Sigmoid colon (tissue), 7 donors: ENCODE results near the gene PTPRO. TPM values are rescaled to one million over a fixed set of nuclear protein-coding genes. Genes with fewer than 3 reads are reported as not detected.

ENCODE experiments used
- DNase-seq: peaks from one replicate; pipeline ENCODE4 v3.0.0-alpha.2; 2019
- H3K27ac ChIP-seq, 4 donors: fragments of 200-600 bp; sonication (generic); one replicate each; pipeline ENCODE4 v1.5.1; 2016 to 2019; ENCODE audit warnings: mild to moderate bottlenecking in 1 of 4
- H3K27me3 ChIP-seq, 3 donors: fragments of 200-600 bp; sonication (generic); one replicate each; pipeline ENCODE4 v1.5.1; 2019; ENCODE audit warnings: mild to moderate bottlenecking in 1 of 3
- H3K36me3 ChIP-seq, 4 donors: fragments of 200-600 bp; sonication (generic); one replicate each; pipeline ENCODE4 v1.5.1; 2016 to 2019
- H3K4me1 ChIP-seq, 4 donors: fragments of 200-600 bp; sonication (generic); one replicate each; pipeline ENCODE4 v1.5.1; 2017 to 2019
- H3K4me3 ChIP-seq, 4 donors: fragments of 200-600 bp; sonication (generic); one replicate each; pipeline ENCODE4 v1.5.1; 2017 to 2019; ENCODE audit warnings: mild to moderate bottlenecking in 2 of 4, moderate library complexity in 1 of 4
- H3K9me3 ChIP-seq, 4 donors: fragments of 200-600 bp in 3 of 4; sonication (generic) in 3 of 4; one replicate each; pipeline versions ENCODE4 v1.5.1 to v1.6.1; 2013 to 2019
- EP300 ChIP-seq, 4 donors: sonication (generic); formaldehyde crosslinking; IDR thresholded peaks; one replicate each; pipeline ENCODE4 v1.6.1; 2017; ENCODE audit warnings: antibody characterized with exemption in 4 of 4
- POLR2A ChIP-seq, 2 donors: fragments of 450-650 bp; IDR thresholded peaks; one replicate each; pipeline ENCODE4 v1.6.1; 2016; ENCODE audit warnings: antibody characterized with exemption in 2 of 2, mild to moderate bottlenecking in 2 of 2, moderate library complexity in 2 of 2
- POLR2AphosphoS5 ChIP-seq, 4 donors: sonication (generic); formaldehyde crosslinking; IDR thresholded peaks; one replicate each; pipeline ENCODE4 v1.6.1; 2017; ENCODE audit warnings: antibody characterized with exemption in 4 of 4
- WGBS, 2 donors: extraction: QIAGEN DNeasy Blood & Tissue Kit; methylation state at CpG; one replicate each; pipeline ENCODE4 v1.1.7; 2013; 5-methylcytosine and 5-hydroxymethylcytosine counted together
- intact Hi-C: fragments of 100-400 bp; cut with DNase I; formaldehyde crosslinking; loops from one replicate; pipeline ENCODE4 v1.15.1; 2023
- polyA plus RNA-seq, 3 donors: library from polyadenylated mRNA; stranded (reverse); fragments of 200-250 nt; gene quantifications; one replicate each; pipeline ENCODE4 v1.2.3, GENCODE V29; 2013
- total RNA-seq, 4 donors: library from RNA; depleted of rRNA; stranded (reverse); fragments of >200 nt; gene quantifications; one replicate each; pipeline ENCODE4 v1.1.0, GENCODE V29; 2016
- TF ChIP-seq, protein P1 (sequence below), 4 experiments: fragments of 450-650 bp in 3 of 4; fragments of 200-600 bp in 1 of 4; IDR thresholded peaks; one replicate each; pipeline ENCODE4 v1.5.1; 2016 to 2019; ENCODE audit warnings: antibody characterized with exemption in 4 of 4, mild to moderate bottlenecking in 3 of 4, moderate library complexity in 2 of 4
- donor health status: healthy with polysubstance abuse.
- donor health status: Bipolar disorder and iron deficiency.
- donor health status: healthy.

PTPRO gene
- total and polyA plus RNA-seq, 7 donors, result 0.99 to 8.5 (median 1.9) TPM

- no peaks in the 10 kb centered on the region for H3K4me1 ChIP-seq
- H3K9me3 ChIP-seq, result no peaks in the 10 kb centered on the region
- TF ChIP-seq EP300 (IDR thresholded peaks at IDR 0.05), result no peak
- H3K27ac ChIP-seq, result no peak overlapping the region
- no peak overlapping the region for H3K4me3 ChIP-seq
- no peak for DNase-seq
- no peaks in the 10 kb centered on the region for H3K36me3 ChIP-seq
- WGBS, 2 donors, result 78 to 79% methylated on average over 2 of the region's 2 CpGs
- H3K27me3 ChIP-seq, result no peaks in the 10 kb centered on the region
- intact Hi-C loops, result no loop called here
Measured at GRCh38 chr12:15407025-15407424, 84.7 kb downstream of the PTPRO start.

GRCh38 chr12:15411842-15412241 is 89.5 kb downstream of the PTPRO start:
- no peak for TF ChIP-seq POLR2A (IDR thresholded peaks at IDR 0.05)
- TF ChIP-seq, protein P1, sequence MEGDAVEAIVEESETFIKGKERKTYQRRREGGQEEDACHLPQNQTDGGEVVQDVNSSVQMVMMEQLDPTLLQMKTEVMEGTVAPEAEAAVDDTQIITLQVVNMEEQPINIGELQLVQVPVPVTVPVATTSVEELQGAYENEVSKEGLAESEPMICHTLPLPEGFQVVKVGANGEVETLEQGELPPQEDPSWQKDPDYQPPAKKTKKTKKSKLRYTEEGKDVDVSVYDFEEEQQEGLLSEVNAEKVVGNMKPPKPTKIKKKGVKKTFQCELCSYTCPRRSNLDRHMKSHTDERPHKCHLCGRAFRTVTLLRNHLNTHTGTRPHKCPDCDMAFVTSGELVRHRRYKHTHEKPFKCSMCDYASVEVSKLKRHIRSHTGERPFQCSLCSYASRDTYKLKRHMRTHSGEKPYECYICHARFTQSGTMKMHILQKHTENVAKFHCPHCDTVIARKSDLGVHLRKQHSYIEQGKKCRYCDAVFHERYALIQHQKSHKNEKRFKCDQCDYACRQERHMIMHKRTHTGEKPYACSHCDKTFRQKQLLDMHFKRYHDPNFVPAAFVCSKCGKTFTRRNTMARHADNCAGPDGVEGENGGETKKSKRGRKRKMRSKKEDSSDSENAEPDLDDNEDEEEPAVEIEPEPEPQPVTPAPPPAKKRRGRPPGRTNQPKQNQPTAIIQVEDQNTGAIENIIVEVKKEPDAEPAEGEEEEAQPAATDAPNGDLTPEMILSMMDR (IDR thresholded peaks at IDR 0.05), result no peak
- no peak for TF ChIP-seq EP300 (IDR thresholded peaks at IDR 0.05)
- TF ChIP-seq POLR2AphosphoS5 (IDR thresholded peaks at IDR 0.05), result no peak
- 87 to 93% methylated on average over 3 of the region's 3 CpGs for WGBS, 2 donors
- no peaks in the 10 kb centered on the region for H3K36me3 ChIP-seq

GRCh38 chr12:15417691-15418090 is 95.4 kb downstream of the PTPRO start:
- Histone ChIP-seq H3K4me3 (no peak overlapping the region), H3K36me3 (no peaks in the 10 kb centered on the region), H3K9me3 (no peaks in the 10 kb centered on the region), H3K27ac (no peak overlapping the region), H3K4me1 (no peaks in the 10 kb centered on the region), H3K27me3 (no peaks in the 10 kb centered on the region)
- WGBS, 2 donors, result 88 to 92% methylated on average over 3 of the region's 3 CpGs
- TF ChIP-seq, protein P1 (IDR thresholded peaks at IDR 0.05), result no peak
- TF ChIP-seq POLR2AphosphoS5 (IDR thresholded peaks at IDR 0.05) (no peak), EP300 (IDR thresholded peaks at IDR 0.05) (no peak), POLR2A (IDR thresholded peaks at IDR 0.05) (no peak)
- no peak for DNase-seq
- intact Hi-C loops, result no loop called here

More at GRCh38 chr12:15411842-15412241, 89.5 kb downstream of the PTPRO start:
- Histone ChIP-seq H3K4me1 (no peaks in the 10 kb centered on the region), H3K4me3 (no peak overlapping the region), H3K9me3 (no peaks in the 10 kb centered on the region), H3K27me3 (no peaks in the 10 kb centered on the region), H3K27ac (no peak overlapping the region)
- no peak for DNase-seq
- intact Hi-C loops, result no loop called here

GRCh38 chr12:15423629-15424028 is 101.3 kb downstream of the PTPRO start:
- WGBS, 2 donors, result 68 to 69% methylated on average over 2 of the region's 2 CpGs
- no peaks in the 10 kb centered on the region for H3K4me1 ChIP-seq
- DNase-seq, result no peak
- no peak overlapping the region for H3K4me3 ChIP-seq
- no peaks in the 10 kb centered on the region for H3K27me3 ChIP-seq
- H3K9me3 ChIP-seq, result no peaks in the 10 kb centered on the region
- TF ChIP-seq POLR2AphosphoS5 (IDR thresholded peaks at IDR 0.05) (no peak), EP300 (IDR thresholded peaks at IDR 0.05) (no peak), POLR2A (IDR thresholded peaks at IDR 0.05) (no peak)
- TF ChIP-seq, protein P1 (IDR thresholded peaks at IDR 0.05), result no peak
- no peaks in the 10 kb centered on the region for H3K36me3 ChIP-seq
- intact Hi-C loops, result no loop called here
- no peak overlapping the region for H3K27ac ChIP-seq

DNA sequence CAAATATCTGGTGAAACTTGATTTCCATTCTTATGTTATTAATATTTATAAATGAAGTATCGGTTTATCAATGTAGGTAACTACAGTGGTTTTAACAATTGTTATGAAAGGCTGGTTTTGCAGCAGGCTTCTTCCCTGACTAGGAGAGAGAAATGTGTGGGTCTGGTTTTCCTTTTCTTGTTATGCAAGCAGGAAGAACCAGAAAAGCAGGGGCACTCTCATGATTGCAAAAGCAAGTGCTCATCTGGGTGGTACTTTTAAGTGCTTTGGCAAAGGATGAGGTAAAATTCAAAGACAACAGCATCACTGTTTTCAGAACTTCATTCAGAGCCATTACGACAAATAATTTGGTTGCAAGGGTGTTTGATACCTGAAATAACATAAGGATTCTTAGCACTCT is 105.6 kb downstream of the PTPRO start:
- intact Hi-C loops, result no loop called here
- Histone ChIP-seq H3K27me3 (no peaks in the 10 kb centered on the region), H3K9me3 (no peaks in the 10 kb centered on the region), H3K27ac (no peak overlapping the region), H3K36me3 (no peaks in the 10 kb centered on the region), H3K4me3 (no peak overlapping the region), H3K4me1 (no peaks in the 10 kb centered on the region)
- 93 to 94% methylated on average over 2 of the region's 2 CpGs for WGBS, 2 donors
- DNase-seq, result no peak
- TF ChIP-seq EP300 (IDR thresholded peaks at IDR 0.05) (no peak), POLR2A (IDR thresholded peaks at IDR 0.05) (no peak), POLR2AphosphoS5 (IDR thresholded peaks at IDR 0.05) (no peak)
- TF ChIP-seq, protein P1 (IDR thresholded peaks at IDR 0.05), result no peak
